Measurements from ENCODE around the gene RBM33. TPM values are rescaled to one million over a fixed set of nuclear protein-coding genes. Genes with fewer than 3 reads are reported as not detected.

The RBM33 gene
- total and polyA plus RNA-seq, 10 of the 15 experiments (the other 5 are each of a cell fraction or from before 2014, with no cell fraction given) = 4.7 to 67.2 (median 24.3) TPM

GRCh38 chr7:155604504-155604997 is 39.9 kb upstream of the RBM33 start:
- H3K36me3 ChIP-seq (ENCODE audit: control insufficient read depth in 2 of 2, insufficient read depth in 2 of 2, low read length in 1 of 2) = no peaks in the 10 kb centered on the region
- no peaks in the 10 kb centered on the region for H3K9me3 ChIP-seq (replicated peaks; ENCODE audit: control insufficient read depth, insufficient read depth, low read length)
- WGBS (ENCODE audit: insufficient coverage, insufficient replicate concordance, low lambda C conversion rate, missing lambda C conversion rate) = 52% methylated on average over 8 of the region's 8 CpGs
- H3K79me2 ChIP-seq (ENCODE audit: control insufficient read depth, insufficient read depth, low read length) = no peaks in the 10 kb centered on the region
- H3K9ac ChIP-seq (ENCODE audit: control insufficient read depth, insufficient read depth, low read length) = no peak overlapping the region
- no peaks in the 10 kb centered on the region; a peak in 1 of 4 replicates for H3K27me3 ChIP-seq (replicated peaks in 1 of 2; ENCODE audit: control insufficient read depth in 2 of 2, insufficient read depth in 2 of 2, low read length in 1 of 2)
- intact Hi-C loops (cut with micrococcal nuclease; ENCODE audit: unreplicated experiment) (no loop called here), in situ Hi-C loops (cut with MboI) (loop anchor here (5.0 kb wide), 1 partner anchor 123 kb away; no protein-coding TSS in a partner anchor)
- SMC1A ChIA-PET (ENCODE audit: uncharacterized antibody, unreplicated experiment) = interaction anchor here (1.1 kb wide), 1 partner anchor 8 kb away, joined by 4 read pairs; no protein-coding TSS in a partner anchor
- DNase-seq (ENCODE audit: low read depth, low spot score) = no peak
- H3K4me3 ChIP-seq = no peak overlapping the region
- H2AFZ ChIP-seq (ENCODE audit: control insufficient read depth, low read depth, low read length) = no peak overlapping the region
- no peak for FAIRE-seq
- H4K20me1 ChIP-seq (ENCODE audit: control insufficient read depth, insufficient read depth) = no peaks in the 10 kb centered on the region
- no peak overlapping the region for H3K4me2 ChIP-seq (ENCODE audit: control insufficient read depth, insufficient read depth)
- no TSS peak for BruUV-seq (replicated peaks)
- CTCF ChIA-PET = interaction anchor here (0.6 to 2.1 kb wide), 2 partner anchors 131 to 677 kb away, joined by 3 to 7 read pairs; no protein-coding TSS in a partner anchor
- no peaks in the 10 kb centered on the region for H3K4me1 ChIP-seq (ENCODE audit: control insufficient read depth, insufficient read depth, low read length)
- ATAC-seq = no peak
- H3K27ac ChIP-seq (ENCODE audit: control insufficient read depth, insufficient read depth) = no peak overlapping the region
- POLR2A ChIA-PET = no interaction called here
- RAD21 ChIA-PET (ENCODE audit: unreplicated experiment) = no interaction called here
- TF ChIP-seq ATF2 (IDR thresholded peaks at IDR 0.05; ENCODE audit: low read length) = no peak
- no peak for TF ChIP-seq ZSCAN29 (IDR thresholded peaks at IDR 0.05)
- no peak for TF ChIP-seq MEF2B (IDR thresholded peaks at IDR 0.05; ENCODE audit: partially characterized antibody, poor library complexity, severe bottlenecking)
- no peak for TF ChIP-seq HCFC1 (IDR thresholded peaks at IDR 0.05; ENCODE audit: low read length)
- TF ChIP-seq CREB1 (IDR thresholded peaks at IDR 0.05; ENCODE audit: low read depth) = no peak
- TF ChIP-seq STAT3 (IDR thresholded peaks at IDR 0.05; ENCODE audit: low read depth, low read length) = no peak
- no peak for TF ChIP-seq IRF5 (IDR thresholded peaks at IDR 0.05; ENCODE audit: borderline replicate concordance)
- TF ChIP-seq USF1 (IDR thresholded peaks at IDR 0.05; ENCODE audit: borderline replicate concordance, extremely low read length, insufficient read depth, low read depth, low read length) = no peak
- no peak for TF ChIP-seq FOS (IDR thresholded peaks at IDR 0.05; ENCODE audit: borderline replicate concordance, extremely low read depth, insufficient read length)
- no peak for TF ChIP-seq EED (IDR thresholded peaks at IDR 0.05; ENCODE audit: low read depth)
- TF ChIP-seq TAF1 (IDR thresholded peaks at IDR 0.05; ENCODE audit: borderline replicate concordance, low read depth, low read length) = no peak
- no peak for TF ChIP-seq TBL1XR1 (IDR thresholded peaks at IDR 0.05; ENCODE audit: low read depth, low read length)
- TF ChIP-seq SP1 (IDR thresholded peaks at IDR 0.05; ENCODE audit: low read depth, low read length) = no peak
- TF ChIP-seq NFYB (IDR thresholded peaks at IDR 0.05; ENCODE audit: insufficient read depth, low read depth, low read length) = no peak
- TF ChIP-seq CEBPB (IDR thresholded peaks at IDR 0.05; ENCODE audit: borderline replicate concordance in 1 of 2, low read depth in 2 of 2, low read length in 2 of 2) = no peak
- TF ChIP-seq SRF (IDR thresholded peaks at IDR 0.05; ENCODE audit: low read depth in 2 of 2, low read length in 2 of 2) = no peak
- TF ChIP-seq ZBTB4 (CRISPR knock-in tag; IDR thresholded peaks at IDR 0.05) = no peak
